IMR-90 (cell line): Measurements from ENCODE around the gene GP1BA. TPM values are rescaled to one million over a fixed set of nuclear protein-coding genes. Genes with fewer than 3 reads are reported as not detected.

Experiments
- ATAC-seq: fragments of 200-7000 bp; cut with Tn5 transposase; 2 replicates; pipeline ENCODE4 v1.9.1; 2020; ENCODE audit warnings: low read depth, mild to moderate bottlenecking, moderate library complexity
- BruUV-seq: library from RNA; stranded (reverse); fragments of 400-500 nt; replicated peaks from 2 replicates; lab custom pipeline; 2021; lab: Mats Ljungman, UMichigan
- CTCF ChIA-PET: fragments of 300-600 bp; formaldehyde crosslinking; extraction: SDS; loops from one replicate; lab custom pipeline; 2021; ENCODE audit warnings: antibody characterized with exemption; lab: Yijun Ruan, JAX
- POLR2A ChIA-PET: fragments of 300-600 bp; sonication (Branson Sonifier 250); formaldehyde crosslinking; loops from one replicate; lab custom pipeline; 2022; ENCODE audit warnings: antibody characterized with exemption; ENCODE audit not compliant: unreplicated experiment; lab: Charles Lee
- DNase-seq: peaks from one replicate; pipeline ENCODE4 v3.0.0; 2013
- H2AFZ ChIP-seq: replicated peaks from 2 replicates; pipeline ENCODE3; 2013; ENCODE audit warnings: low read length, mild to moderate bottlenecking; ENCODE audit not compliant: poor library complexity
- H2AK5ac ChIP-seq: 2 replicates; pipeline ENCODE4 v1.6.1; 2013; ENCODE audit warnings: low read depth, low read length, inconsistent platforms
- H2AK9ac ChIP-seq: replicated peaks from 2 replicates; pipeline ENCODE3; 2013; ENCODE audit warnings: mild to moderate bottlenecking, low read depth, low read length, moderate library complexity; ENCODE audit not compliant: poor library complexity
- H2BK120ac ChIP-seq: 2 replicates; pipeline ENCODE4 v1.6.1; 2013; ENCODE audit warnings: low read depth, low read length, inconsistent platforms
- H2BK15ac ChIP-seq: 3 replicates; pipeline ENCODE4 v1.6.1; 2013; ENCODE audit warnings: low read depth, low read length, inconsistent platforms
- H2BK20ac ChIP-seq: 2 replicates; pipeline ENCODE4 v1.6.1; 2013; ENCODE audit warnings: low read depth, mild to moderate bottlenecking, inconsistent platforms, low read length, moderate library complexity
- H2BK5ac ChIP-seq: 2 replicates; pipeline ENCODE4 v1.6.1; 2013; ENCODE audit warnings: mild to moderate bottlenecking, low read depth, low read length, inconsistent platforms; ENCODE audit not compliant: poor library complexity, severe bottlenecking
- H3K14ac ChIP-seq: replicated peaks from 2 replicates; pipeline ENCODE4 v1.6.1; 2013; ENCODE audit warnings: low read depth, low read length, inconsistent platforms
- H3K18ac ChIP-seq: 2 replicates; pipeline ENCODE4 v1.6.1; 2013; ENCODE audit warnings: low read depth, low read length, control low read depth
- H3K23ac ChIP-seq: 2 replicates; pipeline ENCODE4 v1.6.1; 2013; ENCODE audit warnings: low read depth, low read length, inconsistent platforms
- H3K27ac ChIP-seq: 2 replicates; pipeline ENCODE4 v1.5.1; 2013; ENCODE audit warnings: mild to moderate bottlenecking, control low read depth, low read length; ENCODE audit not compliant: insufficient read depth
- H3K27me3 ChIP-seq: 2 replicates; pipeline ENCODE4 v1.6.1; 2013; ENCODE audit warnings: low read length; ENCODE audit not compliant: control insufficient read depth, insufficient read depth
- H3K36me3 ChIP-seq: 2 replicates; pipeline ENCODE4 v1.6.1; 2013; ENCODE audit warnings: low read length, mixed read lengths; ENCODE audit not compliant: control insufficient read depth, insufficient read depth
- H3K4ac ChIP-seq: 2 replicates; pipeline ENCODE4 v1.6.1; 2013; ENCODE audit warnings: low read depth, low read length, inconsistent platforms
- H3K4me1 ChIP-seq: 2 replicates; pipeline ENCODE4 v1.6.1; 2013; ENCODE audit warnings: low read length, mixed read lengths; ENCODE audit not compliant: control insufficient read depth, insufficient read depth
- H3K4me2 ChIP-seq: 2 replicates; pipeline ENCODE4 v1.6.1; 2013; ENCODE audit warnings: low read depth, mild to moderate bottlenecking, control low read depth, low read length, moderate library complexity
- H3K4me3 ChIP-seq: 2 replicates; pipeline ENCODE4 v1.5.1; 2013; ENCODE audit warnings: low read depth, mild to moderate bottlenecking, control low read depth, low read length, moderate library complexity; ENCODE audit not compliant: insufficient read depth
- H3K56ac ChIP-seq: 2 replicates; pipeline ENCODE4 v1.6.1; 2013; ENCODE audit warnings: low read length, inconsistent platforms; ENCODE audit not compliant: insufficient read depth; ENCODE audit errors: extremely low read depth
- H3K79me1 ChIP-seq, 2 experiments: 2 replicates each; pipeline ENCODE4 v1.6.1; 2013; ENCODE audit warnings: low read length in 2 of 2, inconsistent platforms in 1 of 2, low read depth in 1 of 2
- H3K9ac ChIP-seq: 2 replicates; pipeline ENCODE4 v1.6.1; 2013; ENCODE audit warnings: low read depth, low read length, control low read depth
- H3K9me1 ChIP-seq: 2 replicates; pipeline ENCODE4 v1.6.1; 2013; ENCODE audit warnings: low read length, inconsistent platforms; ENCODE audit not compliant: insufficient read depth
- H3K9me3 ChIP-seq: 2 replicates; pipeline ENCODE4 v1.6.1; 2013; ENCODE audit warnings: low read length; ENCODE audit not compliant: control insufficient read depth, insufficient read depth
- H4K20me1 ChIP-seq: 2 replicates; pipeline ENCODE4 v1.6.1; 2013; ENCODE audit warnings: low read length, inconsistent platforms; ENCODE audit not compliant: insufficient read depth
- H4K5ac ChIP-seq: 2 replicates; pipeline ENCODE4 v1.6.1; 2013; ENCODE audit warnings: mild to moderate bottlenecking, low read depth, low read length, control low read depth
- H4K8ac ChIP-seq, 2 experiments: 2 replicates each; pipeline ENCODE4 v1.6.1; 2013; ENCODE audit warnings: low read depth in 2 of 2, low read length in 2 of 2, control low read depth in 1 of 2, inconsistent platforms in 1 of 2
- H4K91ac ChIP-seq: 2 replicates; pipeline ENCODE4 v1.6.1; 2013; ENCODE audit warnings: low read depth, low read length, inconsistent platforms; ENCODE audit not compliant: insufficient read depth
- BHLHE40 ChIP-seq: fragments of 150-350 bp; IDR thresholded peaks from 2 replicates; pipeline ENCODE4 v1.6.1; 2016; ENCODE audit warnings: mild to moderate bottlenecking, low read depth, low read length
- CEBPB ChIP-seq: IDR thresholded peaks from 2 replicates; pipeline ENCODE4 v1.6.1; 2012; ENCODE audit warnings: low read depth, low read length, improper control_type of control experiment
- CHD1 ChIP-seq: IDR thresholded peaks from 2 replicates; pipeline ENCODE4 v1.6.1; 2012; ENCODE audit warnings: low read depth, low read length, improper control_type of control experiment
- CTCF ChIP-seq: conservative IDR thresholded peaks from 2 replicates; pipeline ENCODE4 v1.5.1; 2012; ENCODE audit warnings: mild to moderate bottlenecking, low read depth, low read length, improper control_type of control experiment
- ELK1 ChIP-seq: fragments of 150-350 bp; IDR thresholded peaks from 2 replicates; pipeline ENCODE4 v1.6.1; 2016; ENCODE audit warnings: low read depth, mild to moderate bottlenecking, low read length, moderate library complexity, borderline replicate concordance
- FOS ChIP-seq: fragments of 150-350 bp; IDR thresholded peaks from 2 replicates; pipeline ENCODE4 v1.6.1; 2016; ENCODE audit warnings: low read depth, low read length
- MAFK ChIP-seq: IDR thresholded peaks from 2 replicates; pipeline ENCODE4 v1.6.1; 2012; ENCODE audit warnings: low read depth, low read length, improper control_type of control experiment
- MAZ ChIP-seq: IDR thresholded peaks from 2 replicates; pipeline ENCODE4 v1.6.1; 2012; ENCODE audit warnings: low read depth, mild to moderate bottlenecking, low read length, improper control_type of control experiment, moderate library complexity, borderline replicate concordance
- MXI1 ChIP-seq: IDR thresholded peaks from 2 replicates; pipeline ENCODE4 v1.6.1; 2012; ENCODE audit warnings: low read depth, mild to moderate bottlenecking, low read length, moderate library complexity, borderline replicate concordance
- NFE2L2 ChIP-seq: fragments of 150-350 bp; IDR thresholded peaks from 2 replicates; pipeline ENCODE4 v1.6.1; 2016; ENCODE audit warnings: low read depth, mild to moderate bottlenecking, low read length
- POLR2A ChIP-seq: IDR thresholded peaks from 2 replicates; pipeline ENCODE4 v1.6.1; 2012; ENCODE audit warnings: mild to moderate bottlenecking, low read depth, low read length
- RAD21 ChIP-seq: IDR thresholded peaks from 2 replicates; pipeline ENCODE4 v1.6.1; 2012; ENCODE audit warnings: low read length, improper control_type of control experiment
- RCOR1 ChIP-seq: IDR thresholded peaks from 2 replicates; pipeline ENCODE4 v1.6.1; 2012; ENCODE audit warnings: mild to moderate bottlenecking, low read length, improper control_type of control experiment; ENCODE audit not compliant: insufficient replicate concordance
- RFX5 ChIP-seq: IDR thresholded peaks from 2 replicates; pipeline ENCODE4 v1.8.0; 2012; ENCODE audit warnings: low read depth, mild to moderate bottlenecking, low read length, moderate library complexity
- SMC3 ChIP-seq: fragments of 150-350 bp; IDR thresholded peaks from 2 replicates; pipeline ENCODE4 v1.6.1; 2016; ENCODE audit warnings: low read depth, mild to moderate bottlenecking, antibody characterized with exemption, low read length, moderate library complexity
- USF2 ChIP-seq: fragments of 150-350 bp; IDR thresholded peaks from 2 replicates; pipeline ENCODE4 v1.6.1; 2017; ENCODE audit warnings: mild to moderate bottlenecking, antibody characterized with exemption, low read length, low read depth
- WGBS, 2 experiments: methylation state at CpG; one replicate each; pipeline versions ENCODE4 v1.1.5 to v1.1.7; 2013; ENCODE audit warnings: missing lambda C conversion rate in 2 of 2; ENCODE audit not compliant: insufficient read length in 1 of 2; ENCODE audit errors: extremely low coverage in 2 of 2; 5-methylcytosine and 5-hydroxymethylcytosine counted together
- dilution Hi-C: fragments of 300-500 bp; cut with HindIII; formaldehyde crosslinking; loops from one replicate; pipeline ENCODE4 v1.14.3; 2018; ENCODE audit warnings: low sequenced_read_pairs; ENCODE audit not compliant: unreplicated experiment
- in situ Hi-C: fragments of 300-500 bp; cut with MboI; formaldehyde crosslinking; loops from 3 replicates; pipeline ENCODE4 v1.14.3; 2019; ENCODE audit warnings: low sequenced_read_pairs, inconsistent platforms, mixed read lengths
- intact Hi-C: fragments of 100-400 bp; cut with micrococcal nuclease; formaldehyde crosslinking; loops from 2 replicates; pipeline ENCODE4 v1.10.0; 2022
- polyA plus RNA-seq, 3 experiments: library from polyadenylated mRNA; depleted of rRNA; stranded (reverse); fragments of >200 nt; gene quantifications; 2 replicates each; pipeline ENCODE4 v1.2.3, GENCODE V29; 2012; ENCODE audit warnings: low replicate concordance in 1 of 3
- total RNA-seq: library from RNA; depleted of rRNA; stranded (reverse); fragments of >200 nt; gene quantifications from 2 replicates; pipeline ENCODE4 v1.2.3, GENCODE V29; 2012

GP1BA gene
- total and polyA plus RNA-seq, 2 of the 4 experiments (the other 2 are of a cell fraction), result not detected

- peaks cover 2% of the 10 kb centered on the region; the same call in 1 of the 2 replicates for H3K9me1 ChIP-seq
- no peak overlapping the region for H3K14ac ChIP-seq
- H2BK5ac ChIP-seq, result no peak overlapping the region
- BruUV-seq, result no TSS peak
- peak overlapping the region; percentile 58 for H2AK9ac ChIP-seq
- no peak overlapping the region for H3K4me2 ChIP-seq
- H4K5ac ChIP-seq, result no peak overlapping the region
- TF ChIP-seq POLR2A, result no peak
- TF ChIP-seq CTCF, result no peak
- TF ChIP-seq ELK1, result no peak
- no peak for TF ChIP-seq NFE2L2
- TF ChIP-seq BHLHE40, result no peak
- no peak for TF ChIP-seq SMC3
- no peak for TF ChIP-seq RFX5
- no peak for TF ChIP-seq CHD1
- TF ChIP-seq MAFK, result no peak
- TF ChIP-seq MAZ, result no peak
- no peak for TF ChIP-seq USF2
- TF ChIP-seq MXI1, result no peak
- TF ChIP-seq RAD21, result no peak
- no peak for TF ChIP-seq FOS
- TF ChIP-seq RCOR1, result no peak
- no peak for TF ChIP-seq CEBPB
- intact Hi-C loops, result no loop called here
- H3K4me1 ChIP-seq, result no peaks in the 10 kb centered on the region
- no peak overlapping the region for H4K91ac ChIP-seq
- no peak overlapping the region for H3K18ac ChIP-seq
- DNase-seq (no peak), ATAC-seq (no peak)
- H2AFZ ChIP-seq, result no peak overlapping the region
- peaks cover 40% of the 10 kb centered on the region for H3K36me3 ChIP-seq
- POLR2A ChIA-PET, result interaction anchor here (0.6 kb wide), 1 partner anchor 344 kb away, joined by 4 read pairs; no protein-coding TSS in a partner anchor
- no peak overlapping the region for H2BK120ac ChIP-seq
- no peak overlapping the region for H3K4me3 ChIP-seq
- H3K27me3 ChIP-seq, result no peaks in the 10 kb centered on the region; the same call in 1 of the 2 replicates
- no peak overlapping the region for H2AK5ac ChIP-seq
- no peaks in the 10 kb centered on the region for H3K79me1 ChIP-seq
- 90% methylated on average over 5 of the region's 8 CpGs; no CpG with 5 or more reads in 1 of the 2 experiments for WGBS, 2 experiments
- no peak overlapping the region for H3K56ac ChIP-seq
- H2BK15ac ChIP-seq, result no peak overlapping the region
- no peak overlapping the region for H4K8ac ChIP-seq
- H3K4ac ChIP-seq, result no peak overlapping the region
- no peak overlapping the region for H3K23ac ChIP-seq
- no peak overlapping the region for H3K27ac ChIP-seq
- dilution Hi-C loops, result no loop called here
- CTCF ChIA-PET, result no interaction called here
- H3K9me3 ChIP-seq, result no peaks in the 10 kb centered on the region; the same call in 1 of the 2 replicates
- H2BK20ac ChIP-seq, result no peak overlapping the region
- H4K20me1 ChIP-seq, result no peaks in the 10 kb centered on the region; the same call in none of the 2 replicates
- in situ Hi-C loops, result no loop called here
- no peak overlapping the region for H3K9ac ChIP-seq
These were observed 33.7 kb upstream of the GP1BA start for GRCh38 chr17:4898351-4898750.
